Measurements from ENCODE around the gene ITGBL1. TPM values are rescaled to one million over a fixed set of nuclear protein-coding genes. Genes with fewer than 3 reads are reported as not detected.

Gene ITGBL1, protein sequence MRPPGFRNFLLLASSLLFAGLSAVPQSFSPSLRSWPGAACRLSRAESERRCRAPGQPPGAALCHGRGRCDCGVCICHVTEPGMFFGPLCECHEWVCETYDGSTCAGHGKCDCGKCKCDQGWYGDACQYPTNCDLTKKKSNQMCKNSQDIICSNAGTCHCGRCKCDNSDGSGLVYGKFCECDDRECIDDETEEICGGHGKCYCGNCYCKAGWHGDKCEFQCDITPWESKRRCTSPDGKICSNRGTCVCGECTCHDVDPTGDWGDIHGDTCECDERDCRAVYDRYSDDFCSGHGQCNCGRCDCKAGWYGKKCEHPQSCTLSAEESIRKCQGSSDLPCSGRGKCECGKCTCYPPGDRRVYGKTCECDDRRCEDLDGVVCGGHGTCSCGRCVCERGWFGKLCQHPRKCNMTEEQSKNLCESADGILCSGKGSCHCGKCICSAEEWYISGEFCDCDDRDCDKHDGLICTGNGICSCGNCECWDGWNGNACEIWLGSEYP
- 0.36 TPM for polyA plus RNA-seq (ENCODE audit: insufficient read length)

GRCh38 chr13:101452519-101453485 lies at the start of gene ITGBL1:
Gene ITGBL1 (plus strand): TSS chr13:101452675. CDS start chr13:101452834, 159 bp downstream.
- DNase-seq = no peak

DNA sequence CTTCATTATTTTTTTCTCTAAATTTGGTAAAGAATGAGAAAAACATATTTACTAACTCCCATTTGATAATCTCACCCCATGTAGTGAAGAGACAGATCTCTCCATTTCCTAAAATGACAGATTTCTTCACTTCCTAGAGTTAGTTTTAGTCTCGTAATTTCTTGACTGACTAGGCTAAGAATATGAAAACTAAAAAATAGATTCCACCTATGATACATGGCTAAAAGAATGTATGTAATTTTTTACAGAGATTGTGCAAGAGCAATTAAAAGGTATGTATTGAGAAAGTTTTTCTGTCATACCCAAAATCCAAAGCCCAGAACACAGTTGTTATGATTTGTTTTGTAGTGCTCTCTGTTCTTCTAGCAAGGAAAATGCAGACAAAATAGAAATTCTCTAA lies 45.7 kb upstream of the ITGBL1 start:
- no peak for DNase-seq

DNA sequence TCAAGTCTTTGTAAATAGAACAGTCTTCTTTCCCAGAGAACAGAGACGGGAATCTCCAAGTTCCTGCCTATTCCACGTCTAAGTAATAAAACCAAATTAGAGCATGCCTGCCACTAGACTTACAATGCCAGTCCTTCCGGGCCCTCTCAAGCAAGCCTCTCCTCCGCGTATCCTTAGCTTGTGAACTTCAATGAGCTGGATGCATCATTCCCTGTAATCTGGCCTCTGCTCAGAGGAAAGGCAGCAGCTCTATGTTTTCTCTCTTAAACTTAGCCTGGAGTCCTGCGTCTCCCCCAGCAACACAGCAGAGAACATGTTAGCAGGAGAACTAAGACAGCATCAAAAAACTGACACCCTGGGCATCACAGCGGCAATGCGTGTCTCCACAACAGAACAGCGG lies 44.3 kb upstream of the ITGBL1 start:
- DNase-seq = no peak

DNA sequence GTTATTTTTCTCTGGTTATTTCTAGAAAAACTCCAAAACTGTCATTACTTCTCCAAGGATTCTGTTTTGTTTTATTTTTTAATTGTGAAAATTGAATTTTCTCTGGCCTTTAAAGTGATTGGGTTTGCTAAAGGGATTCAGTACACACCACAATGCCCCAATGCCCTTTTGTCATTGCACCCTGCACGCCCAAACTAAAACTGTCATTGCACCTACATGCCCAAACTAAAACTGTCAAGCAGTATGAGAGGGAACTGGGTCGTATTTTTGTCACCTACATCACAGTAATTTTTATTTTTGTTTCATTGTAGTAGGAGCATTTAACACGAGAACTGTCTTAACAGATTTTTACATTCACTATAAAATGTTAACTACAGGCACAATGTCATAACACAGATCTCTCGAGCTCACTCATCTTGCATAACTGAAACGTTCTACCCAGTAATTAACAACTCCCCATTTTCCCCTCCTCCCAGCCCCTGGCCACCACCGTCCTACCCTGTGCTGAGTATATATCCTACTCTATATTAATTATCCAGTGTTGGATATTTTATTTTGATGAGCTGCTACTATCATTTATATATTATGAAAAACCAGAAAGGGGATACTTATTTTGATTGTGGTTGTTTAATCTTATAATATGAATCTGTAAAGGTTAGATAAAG lies 43.4 kb upstream of the ITGBL1 start:
- DNase-seq = no peak

GRCh38 chr13:101412076-101412475 lies 40.4 kb upstream of the ITGBL1 start:
- DNase-seq = no peak

DNA sequence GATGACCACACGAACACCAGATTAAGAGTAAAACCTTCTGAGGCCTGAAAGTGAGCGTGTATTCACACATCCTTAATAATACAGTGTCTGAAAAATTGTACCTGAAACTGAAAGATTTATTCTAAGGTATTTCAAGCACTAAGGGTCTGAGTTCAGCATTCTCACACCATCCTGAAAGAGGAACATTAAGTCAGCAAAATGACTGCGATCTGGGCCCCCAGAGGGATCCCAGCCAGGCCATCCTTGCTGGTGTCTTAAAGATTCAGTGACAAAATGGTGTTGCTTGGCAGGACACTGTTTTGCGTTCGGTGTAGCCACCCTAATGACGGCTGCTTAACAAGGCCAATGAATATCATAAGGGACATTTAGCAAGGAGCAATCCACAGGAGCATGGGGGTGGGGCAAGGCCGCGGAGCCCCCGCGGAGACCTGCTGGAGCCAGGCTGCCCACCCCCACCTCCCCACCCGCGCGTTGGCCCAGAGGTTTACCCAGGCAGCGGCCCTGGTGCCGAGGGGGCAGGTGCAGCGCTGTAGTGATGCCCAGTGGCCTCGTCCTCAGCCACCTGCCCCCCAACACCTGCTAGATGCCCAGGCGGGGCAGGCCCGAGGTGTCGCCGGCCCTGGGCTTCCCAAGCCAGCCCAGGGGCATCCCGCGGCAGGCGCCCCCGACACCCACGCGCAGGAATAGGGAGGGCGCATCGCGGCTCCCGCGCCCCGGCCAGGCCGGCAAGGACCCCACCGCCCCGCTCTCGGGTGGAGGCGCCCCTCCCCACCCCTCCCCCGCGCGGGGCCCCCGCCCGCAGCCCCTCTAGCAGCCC lies 36.9 kb upstream of the ITGBL1 start:
- no peak for DNase-seq

- DNase-seq = no peak
Observed at GRCh38 chr13:101416181-101417042, 36.1 kb upstream of the ITGBL1 start, which contains the start of gene NALCN. Gene NALCN (minus strand): TSS chr13:101416508. CDS start chr13:101399126, 17,382 bp downstream.

- DNase-seq = no peak
Observed at GRCh38 chr13:101417043-101417406, 35.5 kb upstream of the ITGBL1 start.

GRCh38 chr13:101417501-101417900 lies 35.0 kb upstream of the ITGBL1 start:
- DNase-seq = no peak

DNA sequence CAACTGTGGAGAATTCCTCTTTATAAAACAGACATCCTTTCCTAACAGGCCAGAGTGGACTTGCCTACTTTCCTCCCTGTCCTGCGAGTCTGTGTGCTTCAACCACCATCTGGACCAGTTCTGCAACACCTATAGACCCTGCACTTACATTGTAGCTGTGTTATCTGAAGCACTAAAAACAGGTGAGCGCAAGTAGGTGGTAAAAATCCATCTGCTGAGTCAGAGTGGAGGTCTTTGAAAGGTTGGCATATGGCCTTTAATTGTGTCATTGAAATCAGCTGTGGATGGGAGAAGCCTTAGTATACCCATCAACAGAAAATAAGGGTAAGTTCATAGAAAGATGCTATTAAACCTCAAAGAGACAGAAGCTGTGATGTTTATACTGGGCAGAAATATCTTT lies 28.6 kb upstream of the ITGBL1 start:
- no peak for DNase-seq

GRCh38 chr13:101424381-101425155 lies 27.9 kb upstream of the ITGBL1 start:
- DNase-seq = no peak

- no peak for DNase-seq
Observed at GRCh38 chr13:101425156-101425471, 27.4 kb upstream of the ITGBL1 start.

DNA sequence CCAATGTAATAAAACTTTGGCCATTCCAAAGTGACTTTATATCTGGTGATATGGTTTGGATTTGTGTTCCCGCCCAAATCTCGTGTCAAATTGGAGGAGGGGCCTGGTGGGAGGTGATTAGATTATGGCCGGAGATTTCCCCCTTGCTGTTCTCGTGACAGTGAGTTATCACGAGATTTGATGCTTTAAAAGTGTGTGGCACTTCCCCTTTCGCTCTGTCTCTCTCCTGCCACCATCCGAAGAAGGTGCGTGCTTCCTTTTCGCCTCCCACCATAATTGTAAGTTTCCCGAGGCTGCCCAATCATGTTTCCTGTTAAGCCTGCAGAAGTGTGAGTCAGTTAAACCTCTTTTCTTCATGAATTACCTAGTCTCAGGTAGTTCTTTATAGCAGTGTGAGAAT lies 26.9 kb upstream of the ITGBL1 start:
- no peak for DNase-seq

GRCh38 chr13:101429733-101430132 lies 22.7 kb upstream of the ITGBL1 start:
- DNase-seq = no peak

DNA sequence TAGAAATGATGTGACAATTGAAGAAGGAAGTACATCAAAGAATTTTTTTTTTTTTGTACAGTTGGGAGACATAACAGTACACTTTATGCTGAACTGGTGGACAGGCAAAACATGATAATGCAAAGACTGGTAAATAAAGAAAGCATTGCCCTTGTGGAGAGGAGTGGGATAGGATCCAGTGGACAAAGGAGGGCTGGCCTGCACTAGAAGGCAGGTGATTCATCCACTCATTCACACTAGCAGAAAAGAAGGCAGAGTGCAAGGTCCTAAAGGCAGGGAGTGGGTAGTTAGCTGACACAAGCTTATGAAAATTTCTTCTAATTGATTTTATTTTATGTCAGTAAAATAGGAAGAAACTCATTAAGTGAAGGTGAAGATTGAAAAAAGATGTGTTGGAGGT lies 18.6 kb upstream of the ITGBL1 start:
- no peak for DNase-seq

DNA sequence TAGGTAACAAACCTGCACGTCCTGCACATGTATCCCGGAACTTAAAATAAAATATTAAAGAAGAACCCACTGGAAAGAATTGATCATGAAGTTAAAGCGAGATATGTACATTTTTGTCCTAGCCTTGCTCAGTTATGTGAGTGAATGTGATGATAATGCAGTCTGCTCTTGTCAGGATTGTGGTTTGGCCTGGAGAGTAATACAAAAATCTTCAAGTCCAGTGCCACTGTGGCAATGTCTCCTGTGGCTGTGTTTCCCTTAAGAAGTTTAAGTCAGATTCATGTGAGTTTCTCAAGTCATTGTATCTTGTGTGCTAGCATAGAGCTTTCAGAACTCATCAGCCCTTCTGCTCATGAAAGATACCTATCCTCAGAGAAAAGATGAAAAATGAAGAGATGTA lies 18.0 kb upstream of the ITGBL1 start:
- no peak for DNase-seq

DNA sequence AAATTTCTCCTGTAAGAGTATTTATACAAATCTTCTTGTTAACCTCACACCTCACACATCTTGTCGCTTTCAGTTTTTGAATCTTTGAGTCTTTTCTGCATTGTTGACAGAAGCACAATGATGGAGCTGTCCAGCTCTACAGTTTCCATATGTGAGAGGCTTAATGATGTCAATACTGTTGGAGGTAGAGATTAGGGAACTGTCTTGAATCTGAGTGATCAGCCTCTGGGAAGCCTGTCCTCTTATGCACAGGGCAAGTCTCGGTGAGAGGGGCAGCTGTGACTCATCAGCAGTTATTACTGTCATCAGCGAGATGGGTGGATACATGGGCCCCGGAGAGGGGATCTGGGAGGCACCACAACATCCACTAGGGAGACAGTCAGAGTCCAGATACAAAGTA lies 4.6 kb upstream of the ITGBL1 start:
- DNase-seq = no peak

- DNase-seq = no peak
Observed at GRCh38 chr13:101449790-101450748, 2.4 kb upstream of the ITGBL1 start.

DNA sequence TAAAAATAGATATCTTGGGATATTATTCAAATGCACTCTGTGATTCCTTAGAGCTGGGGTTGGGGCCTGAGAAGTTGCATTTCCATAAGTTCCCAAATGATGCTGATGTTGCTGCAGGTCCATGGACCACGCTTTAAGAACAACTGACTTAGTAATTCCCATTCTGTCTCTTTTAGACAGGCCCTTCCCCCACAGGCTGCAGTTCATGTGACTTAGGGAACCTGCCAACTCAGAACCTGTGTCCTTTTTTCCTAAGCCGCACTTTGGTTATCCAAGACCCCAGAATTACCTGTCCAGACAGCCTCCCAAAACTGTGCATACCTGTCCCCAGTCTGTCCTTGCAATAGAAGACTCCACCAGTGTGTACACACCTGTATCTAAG lies 1.7 kb upstream of the ITGBL1 start:
- DNase-seq = no peak
